Measurements from ENCODE around the gene TOP3B.
"Not testable (repeated sequence)": the region's sequence is repeated elsewhere in the genome, so short reads cannot be mapped to it uniquely, and the experiment has no call there.

The TOP3B gene

DNA sequence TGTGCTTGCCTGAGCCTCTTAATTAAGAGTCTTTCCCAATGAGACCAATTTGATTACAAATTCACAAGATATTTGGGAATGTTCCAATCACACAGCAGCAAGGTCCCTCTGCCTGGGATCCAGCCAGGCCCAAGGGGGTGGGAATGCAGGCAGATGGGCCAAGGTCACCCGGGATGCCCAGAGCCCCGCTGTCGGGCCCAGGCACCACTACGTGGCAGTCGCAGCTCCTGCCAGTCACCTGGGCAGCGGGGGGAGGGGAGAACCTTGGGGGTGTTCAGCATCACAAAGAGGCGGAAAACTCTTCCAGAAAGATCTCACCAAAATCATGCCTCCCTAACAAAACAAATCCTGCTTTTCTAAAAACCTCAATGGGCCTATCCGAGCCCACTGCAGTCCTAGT, 60.9 kb downstream of the TOP3B start:
- no peak for DNase-seq

DNA sequence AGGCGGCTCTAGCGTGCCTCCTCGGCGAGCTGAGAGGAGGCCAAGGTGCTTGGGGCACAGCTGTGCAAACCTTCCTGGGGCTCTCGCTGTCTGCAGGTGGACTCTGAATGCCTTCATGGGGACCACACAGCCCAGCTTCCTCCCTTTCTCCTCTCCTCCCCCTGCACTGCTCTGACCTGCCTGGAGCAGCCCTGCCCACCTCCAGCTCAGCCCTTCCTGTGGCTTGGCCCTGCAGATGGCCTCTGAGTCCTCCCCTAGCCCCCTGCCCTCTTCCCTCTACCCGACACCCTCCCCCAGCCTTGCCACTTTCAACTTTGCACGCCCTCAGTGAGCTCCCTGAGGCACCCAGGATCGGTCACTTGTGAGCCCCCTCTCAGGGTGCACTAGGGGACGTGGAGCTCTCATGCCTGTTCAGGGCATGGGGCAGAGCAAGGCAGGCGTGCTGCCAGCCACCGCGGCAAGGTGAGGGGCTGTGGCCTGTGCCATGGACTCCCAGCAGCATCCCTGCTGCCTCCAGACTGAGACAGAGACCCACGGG, 61.3 kb downstream of the TOP3B start:
- no peak for DNase-seq

DNA sequence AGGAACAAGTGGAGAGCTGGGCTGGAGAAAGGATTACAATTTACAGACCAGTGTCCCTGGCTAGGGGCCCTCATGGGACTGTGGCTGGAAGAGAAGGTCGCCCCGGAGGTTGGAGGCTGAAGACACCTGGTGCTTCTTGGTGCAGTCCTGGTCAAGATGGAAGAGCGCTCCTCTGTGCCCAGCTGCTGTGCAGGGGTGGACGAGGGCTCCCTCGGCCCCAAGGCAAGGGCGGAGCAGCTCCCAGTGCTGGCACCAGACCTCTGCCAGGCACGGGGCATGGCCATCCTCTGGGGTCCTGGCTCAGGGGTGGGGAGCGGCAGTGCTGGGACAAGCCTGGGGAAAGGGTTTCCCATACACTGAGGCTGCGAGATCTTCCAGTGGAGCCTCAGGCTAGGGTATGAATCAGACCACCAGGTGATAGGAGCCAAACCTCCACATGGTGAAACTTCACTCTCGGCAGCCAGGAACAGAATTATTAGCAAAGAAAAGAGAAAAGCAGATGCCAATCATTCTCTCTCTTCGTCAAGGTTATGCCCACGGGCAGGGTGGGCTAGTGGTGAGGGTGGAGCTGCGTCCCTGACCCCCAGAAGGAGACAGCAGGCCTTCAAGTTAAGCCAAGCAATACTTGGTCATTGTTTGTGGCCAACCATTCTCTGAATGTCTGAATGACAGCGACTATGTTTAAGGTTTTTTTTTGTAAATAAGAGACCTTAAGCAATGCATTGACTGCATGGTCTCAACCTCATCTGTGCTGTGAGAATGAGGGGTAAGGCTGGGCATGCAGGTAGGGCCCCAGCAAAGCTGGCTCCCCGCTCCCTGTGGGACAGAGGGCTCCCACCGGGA, 62.0 kb downstream of the TOP3B start:
- DNase-seq, result no peak

DNA sequence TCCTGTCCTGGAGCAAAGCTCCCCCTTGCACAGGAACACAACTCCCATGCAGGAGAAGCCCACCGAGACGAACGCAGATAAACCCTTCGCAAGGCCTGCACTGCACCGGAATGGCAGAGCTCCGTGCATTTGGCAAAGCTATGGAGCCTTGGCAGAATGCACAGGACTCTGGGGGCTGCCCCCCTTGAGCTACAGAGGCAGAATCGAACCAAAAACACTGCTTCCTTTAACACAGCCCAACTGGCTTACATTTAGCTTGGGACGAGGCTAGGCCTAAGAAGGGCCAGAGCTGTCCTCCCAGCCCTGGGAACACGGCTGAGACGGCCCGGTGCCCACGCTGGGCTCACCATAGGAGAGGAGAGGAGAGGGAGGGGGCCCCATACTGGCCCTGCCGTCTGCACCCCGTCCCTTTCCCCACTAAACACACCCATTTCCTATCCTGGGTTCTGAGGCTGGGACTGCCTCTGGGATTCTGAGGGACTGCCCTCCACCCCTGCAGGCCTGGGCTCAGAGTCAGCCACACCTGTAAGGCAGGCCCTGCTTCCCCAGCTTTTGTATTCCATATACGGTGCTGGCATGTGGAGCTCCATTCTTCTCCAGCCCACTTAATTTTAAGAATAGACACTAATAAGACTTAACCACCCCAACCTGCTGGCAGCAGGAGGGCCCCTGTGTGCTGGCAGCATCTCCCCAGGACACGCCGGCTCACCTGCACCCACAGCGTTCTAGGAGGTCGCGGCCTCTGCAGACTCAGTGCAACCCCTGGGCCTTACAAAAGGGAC, 62.9 kb downstream of the TOP3B start:
- DNase-seq, result no peak

DNA sequence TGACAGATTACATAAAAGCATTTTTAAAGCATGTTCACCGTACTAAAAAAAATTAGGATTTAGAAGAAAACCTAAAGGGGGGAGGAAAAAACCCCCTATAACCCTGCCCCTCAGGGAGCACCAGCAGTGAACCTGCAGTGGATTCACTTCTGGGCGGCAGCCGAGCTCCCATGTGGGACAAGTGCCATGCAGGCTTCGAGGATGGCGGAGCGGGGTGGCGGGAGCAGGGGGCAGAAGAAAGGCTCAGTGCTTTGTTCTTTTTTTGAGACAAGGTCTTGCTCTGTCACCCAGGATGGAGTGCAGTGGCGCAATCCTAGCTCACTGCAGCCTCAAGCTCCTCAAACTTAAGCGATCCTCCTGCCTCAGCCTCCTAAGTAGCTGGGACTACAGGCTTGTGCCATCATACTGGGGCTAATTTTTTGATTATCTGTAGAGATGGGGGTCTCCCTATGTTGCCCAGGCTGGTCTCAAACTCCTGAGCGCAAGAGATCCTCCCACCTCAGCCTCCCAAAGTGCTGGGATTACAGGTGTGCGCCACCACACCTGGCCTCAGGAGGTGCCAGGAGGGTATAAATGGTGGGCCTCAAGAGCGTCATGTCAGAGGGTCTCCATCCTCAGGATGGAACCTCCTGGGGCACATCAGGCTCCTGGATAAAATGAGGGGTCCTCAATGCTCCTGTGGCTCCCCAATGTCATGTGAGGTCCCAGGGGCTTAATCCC, 64.0 kb downstream of the TOP3B start:
- no peak for DNase-seq

DNA sequence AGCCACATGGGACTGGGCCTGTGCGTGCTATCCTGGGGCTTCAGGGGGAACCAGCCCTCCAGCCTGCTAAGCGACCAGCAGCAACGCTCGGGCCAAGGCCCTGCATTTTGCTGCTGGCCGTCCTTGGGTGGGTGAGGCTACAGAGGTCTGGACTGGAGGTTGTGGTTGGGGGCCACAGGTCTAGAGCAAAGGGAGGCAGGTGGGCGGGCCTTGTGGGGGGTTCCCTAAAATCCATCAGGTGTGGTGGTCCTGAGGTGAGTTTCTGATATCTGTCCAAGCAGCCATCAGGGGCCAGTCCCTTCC, 64.7 kb downstream of the TOP3B start:
- DNase-seq, result no peak

DNA sequence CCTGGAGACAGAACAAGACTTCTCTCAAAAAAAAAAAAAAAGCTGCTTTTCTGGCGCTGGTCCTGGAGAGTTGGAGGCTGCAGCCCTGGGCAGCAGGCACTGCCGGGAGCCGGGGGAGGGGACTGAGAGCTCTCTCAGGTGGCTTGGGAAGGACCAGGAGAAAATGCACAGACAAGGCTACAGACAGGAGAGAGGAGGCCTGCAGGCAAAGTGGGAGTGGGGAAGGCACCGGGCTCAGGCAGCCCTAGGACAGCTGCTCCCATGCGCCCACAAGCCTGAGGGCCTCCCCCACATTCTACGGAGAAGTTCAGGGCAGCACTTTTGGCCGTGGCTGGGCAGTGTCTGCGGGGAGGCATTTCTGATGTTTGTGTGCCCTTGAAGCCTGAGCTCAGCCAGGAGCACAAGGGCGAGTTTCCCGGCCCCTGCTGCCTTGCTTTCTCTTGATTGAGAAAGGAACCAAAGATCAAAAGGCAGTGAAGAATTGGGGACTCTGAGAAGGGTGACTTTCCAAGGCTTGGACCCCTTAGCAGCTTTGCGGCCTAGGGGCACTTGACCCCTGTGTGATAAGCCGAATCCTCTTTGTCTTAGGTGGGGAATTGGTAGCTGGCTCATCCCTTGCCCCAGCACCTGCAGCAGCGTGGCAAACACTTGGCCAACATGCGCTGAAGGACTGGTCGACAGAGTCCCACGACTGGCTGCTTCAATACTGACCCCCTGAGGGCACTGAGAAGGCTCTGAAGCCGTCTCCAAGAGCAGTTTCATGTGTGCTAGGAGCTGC, 65.2 kb downstream of the TOP3B start:
- DNase-seq, result no peak

DNA sequence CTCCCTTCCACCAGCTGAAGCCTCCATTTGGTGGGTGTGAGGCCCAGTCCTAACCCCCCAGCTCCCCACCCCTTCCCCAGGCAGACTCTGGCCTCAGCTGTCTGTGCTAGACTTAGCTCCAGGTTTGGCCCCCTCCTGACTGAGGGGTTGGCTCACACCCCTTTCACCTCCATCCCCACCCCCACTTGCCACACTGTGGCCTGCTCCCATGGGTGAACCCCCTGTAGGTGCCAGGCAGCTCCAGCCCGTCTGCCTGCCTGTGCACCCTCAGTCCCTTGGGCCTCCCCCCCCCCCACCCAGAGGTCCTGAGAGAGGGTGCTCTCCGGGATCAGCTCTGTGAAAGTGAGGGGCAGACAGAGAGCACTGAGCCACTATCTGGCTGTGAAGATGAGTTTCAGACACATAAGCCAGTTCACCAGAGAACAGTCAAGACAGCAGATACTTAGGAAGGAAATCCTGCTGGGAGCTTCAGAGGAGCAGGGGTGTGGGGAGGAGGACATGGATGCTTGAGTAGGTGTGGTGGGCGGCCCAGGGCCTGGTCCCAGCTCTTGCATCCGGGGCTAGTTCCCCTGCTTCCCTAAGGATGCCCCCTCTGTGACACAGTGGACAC, 66.2 kb downstream of the TOP3B start:
- DNase-seq, result no peak

DNA sequence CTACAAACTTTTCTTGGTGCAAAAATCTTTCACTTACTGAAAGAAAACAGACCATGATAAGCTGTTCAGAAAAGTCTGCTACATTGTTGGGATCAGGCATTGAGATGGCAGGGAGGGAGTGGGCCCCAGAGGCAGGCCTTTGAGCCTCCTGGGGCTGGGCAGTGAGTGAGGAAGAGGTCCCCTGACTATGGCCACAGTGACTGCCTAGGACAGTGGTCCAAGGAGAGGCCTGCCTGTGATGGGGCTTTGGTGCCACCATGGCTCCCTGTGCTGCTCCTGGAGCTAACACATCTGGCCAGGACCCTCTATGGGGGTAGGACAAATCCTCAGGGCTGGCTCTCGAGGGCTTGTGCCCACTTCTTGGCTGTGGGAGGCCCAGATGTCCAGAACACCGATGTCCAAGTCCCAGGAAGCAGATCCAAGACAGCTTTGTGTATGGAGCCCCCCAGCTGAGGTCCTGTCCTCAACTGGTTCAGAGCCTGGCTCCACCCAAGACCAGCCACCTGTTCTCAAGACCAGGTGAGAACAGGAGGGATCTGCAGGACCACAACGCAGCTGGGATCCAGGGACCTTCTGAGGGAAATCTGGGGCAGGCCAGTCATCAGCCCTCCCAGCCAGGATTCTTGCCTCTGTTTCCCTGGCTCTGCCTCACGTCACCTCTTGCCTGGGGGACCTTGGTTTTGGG, 66.8 kb downstream of the TOP3B start:
- DNase-seq, result no peak

DNA sequence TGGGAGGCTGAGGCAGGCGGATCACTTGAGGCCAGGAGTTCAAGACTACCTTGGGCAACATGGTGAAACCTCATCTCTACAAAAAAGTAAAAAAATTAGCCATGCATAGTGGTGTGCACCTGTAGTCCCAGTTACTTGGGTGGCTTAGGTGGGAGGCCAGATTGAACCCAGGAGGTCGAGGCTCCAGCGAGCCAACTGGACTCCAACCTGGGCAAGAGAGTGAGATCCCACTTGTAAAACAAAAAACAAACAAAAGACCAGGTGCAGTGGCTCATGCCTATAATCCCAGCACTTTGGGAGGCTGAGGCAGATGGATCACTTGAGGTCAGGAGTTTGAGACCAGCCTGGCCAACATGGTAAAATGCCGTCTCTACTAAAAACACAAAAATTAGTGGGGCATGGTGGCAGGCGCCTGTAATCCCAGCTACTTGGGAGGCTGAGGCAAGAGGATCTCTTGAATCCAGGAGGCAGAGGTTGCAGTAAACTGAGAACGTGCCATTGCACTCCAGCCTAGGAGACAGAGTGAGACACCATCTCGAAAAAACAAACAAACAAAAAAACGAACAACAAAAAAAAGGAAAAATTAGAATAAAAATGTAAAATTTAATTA, 68.4 kb downstream of the TOP3B start:
- DNase-seq, result not testable (repeated sequence)

DNA sequence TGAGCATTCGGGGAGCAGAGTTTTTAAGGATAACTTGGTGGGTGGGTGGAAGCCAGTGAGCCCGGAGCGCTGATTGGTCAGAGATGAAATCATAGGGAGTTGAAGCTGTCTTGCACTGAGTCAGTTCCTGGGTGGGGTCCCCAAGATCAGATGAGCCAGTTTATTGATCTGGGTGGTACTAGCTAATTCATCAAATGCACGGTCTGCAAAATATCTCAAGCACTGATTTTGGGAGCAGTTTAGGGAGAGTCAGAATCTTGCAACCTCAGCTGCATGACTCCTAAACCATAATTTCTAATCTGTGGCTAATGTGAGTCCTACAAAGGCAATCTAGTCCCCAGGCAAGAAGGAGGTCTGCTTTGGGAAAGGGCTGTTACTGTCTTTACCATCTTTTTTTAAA, 72.2 kb downstream of the TOP3B start:
- not testable (repeated sequence) for DNase-seq

DNA sequence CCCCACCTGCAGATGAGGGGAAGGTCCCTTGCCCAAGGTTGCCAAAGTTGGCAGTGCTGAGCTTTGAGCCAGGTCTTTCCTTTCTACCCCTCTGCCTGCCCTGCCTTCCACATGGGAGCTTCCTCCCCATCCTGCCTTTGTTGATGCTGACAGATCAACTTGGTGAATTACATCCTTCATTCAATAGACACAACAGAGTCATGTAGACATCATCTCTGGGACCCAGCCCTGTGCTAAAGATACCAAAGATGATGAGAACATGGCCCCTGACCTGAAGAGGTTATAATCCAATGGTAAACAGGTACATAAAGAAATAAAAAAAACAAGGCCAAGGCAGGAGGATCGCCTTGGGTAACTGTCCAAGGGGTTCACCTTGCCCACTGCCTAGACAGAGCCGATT, 72.7 kb downstream of the TOP3B start:
- no peak for DNase-seq

DNA sequence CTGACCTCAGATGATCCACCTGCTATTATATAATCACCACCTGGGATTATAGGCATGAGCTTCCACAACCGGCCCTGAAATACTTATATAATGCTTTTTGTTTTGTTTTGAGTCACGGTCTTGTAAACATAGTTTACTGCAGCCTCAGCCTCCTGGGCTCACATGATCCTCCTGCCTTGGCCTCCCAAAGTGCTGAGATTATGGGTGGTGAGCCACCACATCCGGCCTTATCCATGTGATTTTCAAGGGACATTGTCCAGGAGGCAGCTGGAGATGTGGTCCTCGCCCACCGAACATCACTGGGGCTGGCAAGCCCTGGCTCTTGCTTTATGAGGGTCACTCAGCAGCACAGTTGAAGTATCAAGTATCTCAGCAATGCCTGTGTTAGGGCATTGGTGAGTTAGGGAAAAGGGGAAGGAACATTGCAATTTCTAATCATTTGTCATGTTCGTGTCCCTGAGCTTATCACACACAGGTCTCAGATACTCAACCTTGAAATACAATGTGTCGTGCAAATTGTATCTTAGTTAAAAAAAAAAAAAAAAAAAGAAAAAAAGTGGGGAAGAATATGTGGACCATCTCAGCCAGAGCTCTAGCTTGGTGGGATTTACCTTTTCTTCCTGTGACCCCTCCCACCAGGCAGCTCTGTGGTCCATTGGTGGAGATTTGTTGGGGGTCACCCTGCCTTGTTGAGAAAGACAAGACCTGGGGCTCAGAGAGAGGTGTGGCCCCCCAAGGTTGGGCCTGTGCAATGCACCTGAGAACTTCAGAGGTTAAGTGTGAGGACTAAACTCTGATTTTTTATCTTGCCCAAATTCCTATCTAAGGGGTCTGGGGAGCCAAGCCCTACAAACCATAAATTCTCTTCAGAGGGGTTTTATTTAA, 74.7 kb downstream of the TOP3B start:
- DNase-seq, result no peak

Data from CD4-positive, alpha-beta T cell treated with Interleukin-4 for 4 hours (primary cell).